Activated CD4-positive, alpha-beta T cell treated with anti-CD3 and anti-CD28 coated beads, Interleukin-2, amount 10 ng/mL, durations not matched to agents 24 days and 14 days (primary cell): ENCODE results near the gene SNTA1. TPM values are rescaled to one million over a fixed set of nuclear protein-coding genes. Genes with fewer than 3 reads are reported as not detected.
"Not testable (repeated sequence)": the region's sequence is repeated elsewhere in the genome, so short reads cannot be mapped to it uniquely, and the experiment has no call there.

Experiments
- DNase-seq: peaks from one replicate; pipeline ENCODE4 v3.0.0; 2022
- H3K27ac Mint-ChIP-seq: one replicate; pipeline ENCODE4 v1.8.0; 2022; ENCODE audit warnings: mild to moderate bottlenecking, mixed read lengths
- H3K27me3 Mint-ChIP-seq: one replicate; pipeline ENCODE4 v1.8.0; 2022; ENCODE audit warnings: mixed read lengths
- H3K36me3 Mint-ChIP-seq: one replicate; pipeline ENCODE4 v1.8.0; 2022; ENCODE audit warnings: low read depth, mild to moderate bottlenecking, mixed read lengths
- H3K4me1 Mint-ChIP-seq: one replicate; pipeline ENCODE4 v1.8.0; 2021; ENCODE audit warnings: mixed read lengths
- H3K4me3 Mint-ChIP-seq: one replicate; pipeline ENCODE4 v1.8.0; 2022; ENCODE audit warnings: mild to moderate bottlenecking, moderate library complexity, mixed read lengths
- H3K9me3 Mint-ChIP-seq: one replicate; pipeline ENCODE4 v1.8.0; 2021; ENCODE audit warnings: mixed read lengths
- intact Hi-C: fragments of 100-400 bp; cut with micrococcal nuclease; formaldehyde crosslinking; loops from one replicate; pipeline ENCODE4 v1.15.1; 2023
- total RNA-seq: library from RNA; stranded (reverse); gene quantifications from 2 replicates; pipeline ENCODE4 v1.2.3, GENCODE V29; 2022

The SNTA1 gene
- total RNA-seq, 1 donor from 2014 or later: 0.91 TPM

DNA sequence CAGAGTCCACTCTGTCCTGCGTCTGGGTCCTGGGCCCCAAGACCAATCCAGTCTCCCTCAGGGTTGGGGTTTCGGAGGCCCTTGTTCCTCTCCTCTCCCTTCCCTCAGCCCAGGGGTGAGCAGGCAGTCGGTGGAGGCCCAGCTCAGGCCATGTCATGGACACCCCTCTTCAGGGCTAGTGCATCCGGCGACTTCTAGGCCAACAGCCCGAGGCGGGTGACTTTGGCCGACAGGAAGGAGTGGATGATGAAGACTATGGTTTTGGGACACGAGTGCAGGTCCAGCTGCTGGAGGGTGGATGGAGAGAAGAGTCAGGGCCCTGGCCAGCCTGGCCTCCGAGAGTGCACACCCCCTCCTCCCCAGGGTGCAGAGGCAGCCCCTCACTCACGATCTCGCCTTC lies 35.2 kb downstream of the SNTA1 start:
- Mint-ChIP-seq H3K4me1 (no peaks in the 10 kb centered on the region), H3K27ac (no peak overlapping the region), H3K36me3 (peaks cover 7% of the 10 kb centered on the region), H3K27me3 (no peaks in the 10 kb centered on the region), H3K9me3 (no peaks in the 10 kb centered on the region), H3K4me3 (no peak overlapping the region)
- intact Hi-C loops: no loop called here
- no peak for DNase-seq

GRCh38 chr20:33407796-33408195 lies 35.8 kb downstream of the SNTA1 start:
- Mint-ChIP-seq H3K36me3 (peaks cover 7% of the 10 kb centered on the region), H3K27me3 (no peaks in the 10 kb centered on the region), H3K27ac (no peak overlapping the region)

DNA sequence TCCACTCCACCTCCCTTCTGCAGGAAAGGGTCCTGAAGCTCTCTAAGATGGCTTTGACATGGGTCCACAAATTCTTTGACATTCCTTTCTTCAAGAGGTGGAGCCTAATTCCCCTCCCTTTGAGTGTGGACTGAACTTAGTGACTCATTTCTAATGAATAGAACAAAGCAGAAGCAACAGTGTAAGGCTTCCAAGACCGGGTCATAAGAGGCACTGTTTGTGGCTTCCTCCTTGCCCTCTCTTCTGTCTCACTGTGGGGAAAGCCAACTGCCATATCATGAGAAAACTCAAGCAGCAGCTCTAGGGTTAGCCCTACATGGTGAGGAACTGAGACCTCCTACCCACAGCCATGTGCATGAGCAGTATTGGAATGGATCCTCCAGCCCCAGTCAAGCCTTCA lies 36.3 kb downstream of the SNTA1 start:
- H3K4me1 Mint-ChIP-seq: peaks cover 3% of the 10 kb centered on the region
- no peak overlapping the region for H3K4me3 Mint-ChIP-seq
- H3K36me3 Mint-ChIP-seq: peaks cover 7% of the 10 kb centered on the region
- intact Hi-C loops: no loop called here
- H3K9me3 Mint-ChIP-seq: no peaks in the 10 kb centered on the region
- no peak overlapping the region for H3K27ac Mint-ChIP-seq
- H3K27me3 Mint-ChIP-seq: no peaks in the 10 kb centered on the region
- DNase-seq: no peak

More at GRCh38 chr20:33407796-33408195, 35.8 kb downstream of the SNTA1 start:
- Mint-ChIP-seq H3K9me3 (no peaks in the 10 kb centered on the region), H3K4me3 (no peak overlapping the region), H3K4me1 (no peaks in the 10 kb centered on the region)
- intact Hi-C loops: no loop called here
- no peak for DNase-seq

- Mint-ChIP-seq H3K4me3 (no peak overlapping the region), H3K27ac (no peak overlapping the region), H3K36me3 (peaks cover 9% of the 10 kb centered on the region), H3K9me3 (no peaks in the 10 kb centered on the region), H3K4me1 (peaks cover 19% of the 10 kb centered on the region), H3K27me3 (no peaks in the 10 kb centered on the region)
- DNase-seq: no peak
- intact Hi-C loops: no loop called here
These were observed 39.3 kb downstream of the SNTA1 start for GRCh38 chr20:33404281-33404680.

- Mint-ChIP-seq H3K4me3 (peak overlapping the region; percentile 99), H3K27ac (peak overlapping the region; percentile 80), H3K4me1 (peaks cover 25% of the 10 kb centered on the region), H3K27me3 (no peaks in the 10 kb centered on the region), H3K9me3 (no peaks in the 10 kb centered on the region), H3K36me3 (peaks cover 6% of the 10 kb centered on the region)
- intact Hi-C loops: loop anchor here (2.0 kb wide), 1 partner anchor 29 kb away; no protein-coding TSS in a partner anchor
- peak; percentile 63 for DNase-seq
These were observed 41.6 kb downstream of the SNTA1 start for GRCh38 chr20:33401921-33402369.

GRCh38 chr20:33401184-33401920 lies 42.2 kb downstream of the SNTA1 start, which contains the start of gene CDK5RAP1:
Gene CDK5RAP1, minus strand, starts transcription at chr20:33401519. Its CDS starts 4,455 bp downstream, at chr20:33397064.
- Mint-ChIP-seq H3K9me3 (no peaks in the 10 kb centered on the region), H3K4me3 (peak within 1 kb of the TSS; percentile 99), H3K36me3 (peaks cover 8% of the 10 kb centered on the region), H3K27ac (peak within 1 kb of the TSS; percentile 94), H3K4me1 (peaks cover 25% of the 10 kb centered on the region), H3K27me3 (no peaks in the 10 kb centered on the region)
- intact Hi-C loops: loop anchor here (2.0 kb wide), 1 partner anchor 29 kb away; no protein-coding TSS in a partner anchor
- DNase-seq: peak; percentile 96

DNA sequence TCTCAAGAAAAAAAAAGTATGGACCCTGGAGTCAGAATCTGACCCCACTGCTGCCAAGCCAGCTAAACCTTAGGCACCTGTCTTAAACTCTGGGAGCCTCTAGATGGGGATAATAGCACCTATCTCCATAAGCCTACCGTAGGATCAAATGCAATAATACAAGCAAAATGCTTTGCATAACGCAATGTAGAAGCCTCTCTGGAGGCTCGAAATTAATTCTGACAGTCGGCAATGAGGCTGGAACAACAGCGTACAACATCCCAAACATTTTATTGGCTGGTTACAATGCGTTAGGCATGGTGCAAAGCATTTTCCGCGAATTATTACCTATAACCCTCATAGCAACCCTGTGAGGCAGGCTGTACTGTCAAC lies 42.8 kb downstream of the SNTA1 start:
- Mint-ChIP-seq H3K9me3 (no peaks in the 10 kb centered on the region), H3K27me3 (no peaks in the 10 kb centered on the region), H3K4me1 (peaks cover 25% of the 10 kb centered on the region), H3K36me3 (peaks cover 13% of the 10 kb centered on the region), H3K4me3 (peak overlapping the region; percentile 99), H3K27ac (peak overlapping the region; percentile 94)
- intact Hi-C loops: loop anchor here (2.0 kb wide), 1 partner anchor 28 kb away; no protein-coding TSS in a partner anchor
- no peak for DNase-seq

- Mint-ChIP-seq H3K9me3 (no peaks in the 10 kb centered on the region), H3K27ac (no peak overlapping the region), H3K4me1 (peaks cover 25% of the 10 kb centered on the region), H3K36me3 (peaks cover 12% of the 10 kb centered on the region), H3K4me3 (peak overlapping the region; percentile 99), H3K27me3 (no peaks in the 10 kb centered on the region)
- intact Hi-C loops: loop anchor here (2.0 kb wide), 1 partner anchor 27 kb away; no protein-coding TSS in a partner anchor
- DNase-seq: no peak
These were observed 43.6 kb downstream of the SNTA1 start for GRCh38 chr20:33399924-33400323.

GRCh38 chr20:33394718-33395117 lies 48.8 kb downstream of the SNTA1 start:
- Mint-ChIP-seq H3K27me3 (no peaks in the 10 kb centered on the region), H3K4me3 (no peak overlapping the region), H3K4me1 (peaks cover 9% of the 10 kb centered on the region), H3K27ac (no peak overlapping the region), H3K36me3 (peaks cover 44% of the 10 kb centered on the region), H3K9me3 (no peaks in the 10 kb centered on the region)
- intact Hi-C loops: no loop called here
- DNase-seq: no peak

DNA sequence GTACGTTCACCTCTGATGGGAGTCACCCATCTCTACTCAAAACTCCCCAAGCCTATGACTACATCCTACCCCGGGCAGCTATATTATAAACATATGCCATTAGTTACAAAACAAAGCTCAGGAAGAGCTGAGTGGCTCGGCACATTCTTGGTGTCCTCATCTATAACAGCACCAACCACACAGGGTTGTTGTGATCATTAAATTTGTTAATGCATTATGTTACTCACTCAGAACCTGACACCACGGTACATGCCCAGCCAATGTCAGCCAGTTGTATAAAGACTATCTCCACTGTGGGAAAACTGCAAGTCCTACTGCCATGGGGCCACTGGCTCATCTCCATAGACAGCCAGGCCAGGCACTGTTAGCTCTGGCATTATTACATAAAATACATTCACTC lies 50.0 kb downstream of the SNTA1 start:
- H3K9me3 Mint-ChIP-seq: no peaks in the 10 kb centered on the region
- H3K4me3 Mint-ChIP-seq: no peak overlapping the region
- intact Hi-C loops: no loop called here
- DNase-seq: no peak
- H3K4me1 Mint-ChIP-seq: peaks cover 4% of the 10 kb centered on the region
- no peaks in the 10 kb centered on the region for H3K27me3 Mint-ChIP-seq
- H3K36me3 Mint-ChIP-seq: peaks cover 47% of the 10 kb centered on the region
- no peak overlapping the region for H3K27ac Mint-ChIP-seq

GRCh38 chr20:33391722-33392415 lies 51.7 kb downstream of the SNTA1 start:
- no peaks in the 10 kb centered on the region for H3K9me3 Mint-ChIP-seq
- peaks cover 54% of the 10 kb centered on the region for H3K36me3 Mint-ChIP-seq
- no peak overlapping the region for H3K27ac Mint-ChIP-seq
- H3K4me1 Mint-ChIP-seq: no peaks in the 10 kb centered on the region
- intact Hi-C loops: no loop called here
- DNase-seq: no peak
- H3K4me3 Mint-ChIP-seq: no peak overlapping the region
- no peaks in the 10 kb centered on the region for H3K27me3 Mint-ChIP-seq

DNA sequence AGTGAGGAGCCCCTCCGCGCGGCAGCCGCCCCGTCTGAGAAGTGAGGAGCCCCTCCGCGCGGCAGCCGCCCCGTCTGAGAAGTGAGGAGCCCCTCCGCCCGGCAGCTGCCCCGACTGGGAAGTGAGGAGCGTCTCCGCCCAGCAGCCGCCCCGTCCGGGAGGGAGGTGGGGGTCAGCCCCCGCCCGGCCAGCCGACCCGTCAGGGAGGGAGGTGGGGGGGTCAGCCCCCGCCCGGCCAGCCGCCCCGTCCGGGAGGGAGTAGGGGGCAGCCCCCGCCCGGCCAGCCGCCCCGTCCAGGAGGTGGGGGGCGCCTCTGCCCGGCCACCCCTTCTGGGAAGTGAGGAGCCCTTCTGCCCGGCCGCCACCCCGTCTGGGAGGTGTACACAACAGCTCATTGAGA lies 54.2 kb downstream of the SNTA1 start:
- DNase-seq, intact Hi-C loops, H3K4me3 Mint-ChIP-seq: not testable (repeated sequence)

GRCh38 chr20:33388268-33388667 lies 55.3 kb downstream of the SNTA1 start:
- Mint-ChIP-seq H3K4me3 (no peak overlapping the region), H3K36me3 (peaks cover 43% of the 10 kb centered on the region), H3K4me1 (no peaks in the 10 kb centered on the region), H3K27ac (no peak overlapping the region), H3K9me3 (no peaks in the 10 kb centered on the region), H3K27me3 (no peaks in the 10 kb centered on the region)
- intact Hi-C loops: no loop called here
- DNase-seq: no peak

More for the DNA sequence above, 54.2 kb downstream of the SNTA1 start:
- H3K9me3 Mint-ChIP-seq, H3K4me1 Mint-ChIP-seq, H3K27me3 Mint-ChIP-seq, H3K27ac Mint-ChIP-seq: not testable (repeated sequence)
- H3K36me3 Mint-ChIP-seq: peaks cover 47% of the 10 kb centered on the region

- Mint-ChIP-seq H3K36me3 (peaks cover 38% of the 10 kb centered on the region), H3K9me3 (no peaks in the 10 kb centered on the region), H3K4me1 (no peaks in the 10 kb centered on the region), H3K4me3 (no peak overlapping the region), H3K27me3 (no peaks in the 10 kb centered on the region), H3K27ac (no peak overlapping the region)
- intact Hi-C loops: no loop called here
- DNase-seq: no peak
These were observed 56.4 kb downstream of the SNTA1 start for GRCh38 chr20:33387177-33387576.
